ENCODE data around the gene TRIM4.

- TF ChIP-seq SUZ12 (IDR thresholded peaks at IDR 0.05; ENCODE audit: extremely low read depth, insufficient read depth, insufficient read length), result no peak
- TF ChIP-seq ZNF274 (IDR thresholded peaks at IDR 0.05; ENCODE audit: low read depth, low read length), result no peak
These were observed at the start of gene TRIM4 for GRCh38 chr7:99918959-99919813.
